ENCODE data around the gene PRSS27.
"Not testable (repeated sequence)": the region's sequence is repeated elsewhere in the genome, so short reads cannot be mapped to it uniquely, and the experiment has no call there.

The PRSS27 gene

DNA sequence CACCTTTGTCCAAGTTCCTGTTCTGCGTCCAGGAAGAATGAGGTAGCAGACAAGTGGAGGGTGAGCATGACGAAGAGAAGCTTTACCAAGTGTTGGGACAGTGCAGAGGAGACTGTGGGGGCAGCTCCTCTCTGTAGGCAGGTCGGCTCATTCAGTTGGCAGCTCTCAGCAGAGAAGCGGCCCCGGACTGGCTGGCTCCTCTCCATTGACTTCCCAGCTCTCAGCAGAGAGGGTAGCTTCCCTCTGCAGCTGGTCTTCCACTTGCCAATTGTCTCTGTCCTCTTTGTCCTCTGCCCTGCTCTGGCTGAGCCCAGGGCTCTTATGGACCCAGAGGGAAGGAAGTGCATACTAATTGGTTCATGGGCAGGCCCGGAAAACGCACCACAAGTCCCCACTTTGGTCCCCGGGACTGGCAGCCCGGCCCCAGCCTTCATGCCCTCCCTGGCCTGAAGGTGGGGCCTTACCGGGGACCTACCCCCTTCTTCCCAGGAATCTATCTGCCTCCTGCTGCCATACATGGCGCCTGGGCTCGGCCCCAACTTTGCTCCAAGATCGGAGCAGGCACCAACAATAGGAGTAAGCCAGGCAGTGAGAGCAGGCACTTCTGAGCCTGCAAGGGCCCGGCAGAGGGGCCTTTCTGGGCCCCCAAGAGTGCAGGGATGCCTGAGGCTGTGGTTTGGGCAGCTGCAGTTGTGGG is 27.6 kb downstream of the PRSS27 start:
- DNase-seq: no peak

DNA sequence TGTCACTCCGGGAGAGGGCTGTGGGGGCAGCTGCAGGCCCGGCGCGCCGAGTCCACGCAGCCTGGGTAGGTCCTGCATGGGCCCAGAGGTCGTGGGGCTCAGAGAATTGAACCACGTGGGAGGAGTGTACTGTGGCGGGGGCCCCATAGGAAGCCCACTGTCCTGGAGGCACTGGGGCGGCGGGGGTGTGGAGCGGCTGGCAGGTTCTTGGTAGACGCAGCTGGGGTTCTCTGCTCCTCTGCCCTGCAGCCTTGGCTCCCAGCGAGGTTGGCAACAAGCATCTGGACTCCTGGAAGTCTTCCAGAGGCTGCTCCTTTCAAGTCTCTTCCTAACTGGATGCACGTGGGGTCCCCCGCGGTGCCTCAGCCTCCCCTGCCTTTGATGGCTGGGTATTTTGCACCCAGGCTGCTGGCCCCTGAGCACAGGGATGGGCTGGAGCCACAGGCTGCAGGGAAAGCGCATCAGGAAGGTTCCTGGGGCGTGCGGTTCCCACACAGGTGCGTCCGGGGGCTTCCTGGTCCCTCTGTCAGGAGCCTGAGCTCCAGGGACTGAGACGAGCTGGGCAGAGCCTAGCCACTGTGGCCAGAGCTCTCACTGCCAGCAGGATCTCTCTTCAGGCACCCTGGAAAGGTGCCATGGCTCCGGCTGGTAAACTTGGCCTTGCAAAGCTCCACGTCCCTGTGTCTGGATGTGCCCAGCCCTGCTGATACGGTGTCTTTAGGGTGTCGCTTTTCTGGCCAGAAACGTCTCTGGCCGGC is 28.4 kb downstream of the PRSS27 start:
- DNase-seq: no peak

DNA sequence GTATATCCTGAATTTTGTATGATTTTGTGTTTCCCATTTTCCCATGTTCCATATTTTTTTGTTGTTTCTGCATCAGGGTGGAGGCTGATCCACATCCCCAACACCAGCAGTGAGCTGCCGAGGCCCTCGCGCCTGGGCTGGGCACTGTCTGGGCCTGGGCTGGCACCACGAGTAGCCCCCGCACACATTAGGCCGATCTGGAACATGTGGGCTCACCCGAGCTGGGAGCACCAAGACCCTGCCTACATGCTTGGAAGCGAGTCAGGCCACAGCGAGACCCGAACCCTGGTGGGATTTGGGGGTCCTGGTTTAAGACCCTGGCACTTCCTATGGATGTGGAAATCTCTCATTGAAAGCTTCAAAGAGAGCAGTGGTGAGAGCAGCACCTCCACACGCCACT is 29.2 kb downstream of the PRSS27 start:
- no peak for DNase-seq

DNA sequence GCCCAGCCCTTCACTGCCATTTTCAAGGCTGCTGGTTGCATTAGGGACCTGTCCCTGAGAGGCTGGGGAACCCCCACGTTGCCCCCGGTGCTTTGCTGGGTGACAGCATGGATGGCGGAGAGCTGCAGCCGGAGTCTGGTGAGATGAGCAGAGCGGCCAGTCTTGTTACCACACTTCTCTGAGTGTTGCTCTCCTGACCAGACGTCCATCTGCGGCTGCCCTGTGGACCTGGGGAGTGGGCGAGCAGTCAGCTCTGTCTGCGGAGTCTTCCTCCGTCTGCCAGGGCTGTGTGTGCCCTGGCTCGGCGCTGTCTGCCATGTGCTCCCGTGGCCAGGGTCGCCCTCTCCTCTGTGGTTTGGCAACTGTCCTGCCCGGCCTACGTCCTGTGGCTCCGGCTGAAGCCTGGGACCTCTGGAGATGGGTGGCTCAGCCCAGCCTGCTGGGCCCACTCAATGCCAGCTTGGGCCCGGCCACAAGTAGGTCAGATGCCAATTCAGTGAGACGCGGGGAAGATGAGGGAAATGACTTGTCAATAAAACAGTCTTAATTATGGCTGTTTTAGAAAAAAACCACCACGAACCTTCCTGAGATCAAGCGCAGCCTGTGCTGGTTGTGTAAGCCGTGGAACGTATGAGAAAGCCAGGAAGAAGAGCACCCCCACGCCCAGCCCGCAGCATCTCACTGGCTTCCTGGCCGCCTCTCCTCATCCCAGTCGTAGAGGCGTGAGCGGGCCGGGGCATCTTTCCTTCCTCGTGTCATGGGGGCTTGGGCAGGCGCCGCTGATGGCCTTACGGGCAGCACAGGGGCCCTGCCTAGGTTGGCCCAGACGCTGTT is 29.8 kb downstream of the PRSS27 start:
- DNase-seq: no peak

DNA sequence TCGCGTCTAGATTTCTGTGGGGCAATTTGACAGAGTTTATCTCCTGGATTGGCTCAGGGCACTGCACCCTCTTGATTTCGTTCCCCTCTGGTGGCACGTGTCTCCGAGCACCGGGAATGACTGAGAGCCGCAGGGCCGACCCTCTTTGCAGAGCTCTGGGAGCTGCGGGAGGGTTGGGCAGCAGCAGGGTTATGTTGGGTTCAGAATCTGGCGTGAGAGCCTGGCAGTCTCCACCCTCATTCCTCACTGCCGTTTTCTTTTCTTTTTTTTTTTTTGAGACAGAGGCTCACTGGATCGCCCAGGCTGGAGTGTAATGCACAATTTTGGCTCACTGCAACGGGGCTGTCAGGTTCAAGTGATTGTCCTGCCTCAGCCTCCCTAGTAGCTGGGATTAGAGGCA is 30.6 kb downstream of the PRSS27 start:
- DNase-seq: not testable (repeated sequence)

DNA sequence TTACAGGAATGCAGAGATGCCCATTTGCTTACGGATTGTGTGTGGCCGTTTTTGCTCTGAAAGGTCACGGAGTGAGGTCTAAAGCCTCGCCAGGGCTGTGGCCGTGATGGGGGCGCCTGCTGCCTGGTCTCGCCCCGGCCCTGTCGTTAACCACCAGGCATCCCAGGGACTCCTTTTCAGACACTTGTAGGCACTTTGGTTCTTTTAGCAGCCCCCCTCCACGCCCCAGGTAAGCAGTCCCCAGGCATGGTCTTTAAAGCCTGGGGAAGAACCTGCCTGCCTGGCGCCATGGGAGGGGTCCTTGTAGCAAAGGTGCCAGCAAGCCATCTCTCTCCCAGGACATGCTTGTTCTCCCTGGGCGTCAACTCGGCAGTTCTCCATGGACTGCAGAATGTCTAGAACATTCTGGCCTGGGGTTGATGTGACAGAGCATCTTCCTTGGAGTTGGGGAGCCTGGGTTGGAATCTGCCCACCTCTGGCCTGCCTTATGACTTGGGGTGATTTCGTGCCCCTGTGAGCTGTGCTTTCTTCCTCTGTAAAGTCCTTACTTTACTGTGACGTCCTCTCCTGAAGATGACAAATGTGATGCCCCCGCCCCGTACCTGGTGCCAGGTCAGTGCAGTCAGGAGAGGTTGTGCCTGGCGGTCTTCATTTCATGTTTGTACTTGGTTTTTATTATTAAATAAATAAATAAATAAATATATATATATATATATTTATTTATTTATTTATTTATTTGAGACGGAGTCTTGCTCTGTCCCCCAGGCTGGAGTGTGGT is 32.3 kb downstream of the PRSS27 start:
- no peak for DNase-seq

DNA sequence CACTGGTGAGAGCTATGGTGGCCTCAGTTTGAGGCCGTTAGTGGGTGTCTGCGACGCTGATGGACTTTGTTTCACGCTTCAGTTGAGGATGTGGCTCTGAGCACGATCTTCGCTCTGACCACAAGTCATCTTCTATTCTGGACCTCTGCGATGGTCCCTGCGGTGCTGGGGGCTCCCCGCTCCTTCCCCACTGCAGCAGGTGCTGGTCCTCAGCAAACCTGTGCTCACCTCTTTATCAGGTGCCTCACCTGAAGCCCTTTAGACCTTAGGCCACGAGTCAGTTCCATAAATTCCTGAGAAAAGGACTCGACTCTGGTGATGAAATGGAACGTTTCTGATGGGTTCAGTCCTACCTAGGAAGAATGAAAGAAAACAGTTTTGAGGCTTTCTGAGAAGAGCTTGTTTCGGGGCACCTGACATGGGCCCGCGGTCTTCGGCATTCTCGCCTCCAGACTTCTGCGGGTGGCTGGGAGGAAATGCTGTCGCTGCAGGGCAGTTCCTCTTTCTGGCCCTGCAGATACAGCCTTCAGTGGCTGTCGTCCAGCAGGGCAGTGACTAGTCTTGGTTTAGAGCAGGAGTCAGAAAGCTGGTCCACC is 33.0 kb downstream of the PRSS27 start:
- no peak for DNase-seq

DNA sequence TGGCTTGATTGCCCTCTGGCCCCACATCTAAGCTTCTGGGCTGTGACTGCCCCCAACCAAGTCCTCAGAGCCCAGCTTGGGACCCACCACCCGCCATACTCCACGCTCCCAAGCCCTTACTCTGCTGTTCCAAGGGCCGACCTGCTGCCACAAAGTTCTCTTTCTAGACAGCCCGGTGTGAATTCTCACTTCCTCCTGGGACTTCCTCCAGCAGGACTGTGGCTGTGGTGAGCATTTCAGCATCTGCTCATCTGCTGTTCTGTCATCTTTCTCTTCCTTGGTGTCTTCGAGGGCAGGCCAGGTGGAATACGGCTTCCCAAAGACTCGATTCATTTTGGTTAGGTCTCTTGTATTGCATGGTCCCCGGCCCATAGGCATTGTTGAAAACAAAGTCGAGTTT is 33.9 kb downstream of the PRSS27 start:
- DNase-seq: not testable (repeated sequence)

DNA sequence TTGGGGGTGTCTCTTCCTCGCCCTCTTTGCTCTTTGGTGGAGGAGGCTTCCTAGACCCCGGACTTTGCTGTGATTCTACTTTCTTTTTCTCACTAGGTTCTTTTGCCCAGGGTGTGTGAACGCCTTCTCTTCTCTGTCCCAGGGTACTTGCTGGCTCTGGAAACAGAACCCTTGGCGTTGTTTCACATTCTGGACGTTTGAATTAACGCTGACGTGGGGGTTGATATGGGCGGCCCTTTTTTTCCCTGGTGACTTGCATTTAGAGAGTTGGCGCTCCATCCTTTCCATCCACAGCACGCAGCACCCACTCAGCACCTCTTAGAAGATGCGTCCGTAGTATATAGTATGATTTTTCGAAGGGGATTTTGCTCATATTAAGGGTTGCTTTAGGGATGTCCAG is 37.0 kb downstream of the PRSS27 start:
- not testable (repeated sequence) for DNase-seq

DNA sequence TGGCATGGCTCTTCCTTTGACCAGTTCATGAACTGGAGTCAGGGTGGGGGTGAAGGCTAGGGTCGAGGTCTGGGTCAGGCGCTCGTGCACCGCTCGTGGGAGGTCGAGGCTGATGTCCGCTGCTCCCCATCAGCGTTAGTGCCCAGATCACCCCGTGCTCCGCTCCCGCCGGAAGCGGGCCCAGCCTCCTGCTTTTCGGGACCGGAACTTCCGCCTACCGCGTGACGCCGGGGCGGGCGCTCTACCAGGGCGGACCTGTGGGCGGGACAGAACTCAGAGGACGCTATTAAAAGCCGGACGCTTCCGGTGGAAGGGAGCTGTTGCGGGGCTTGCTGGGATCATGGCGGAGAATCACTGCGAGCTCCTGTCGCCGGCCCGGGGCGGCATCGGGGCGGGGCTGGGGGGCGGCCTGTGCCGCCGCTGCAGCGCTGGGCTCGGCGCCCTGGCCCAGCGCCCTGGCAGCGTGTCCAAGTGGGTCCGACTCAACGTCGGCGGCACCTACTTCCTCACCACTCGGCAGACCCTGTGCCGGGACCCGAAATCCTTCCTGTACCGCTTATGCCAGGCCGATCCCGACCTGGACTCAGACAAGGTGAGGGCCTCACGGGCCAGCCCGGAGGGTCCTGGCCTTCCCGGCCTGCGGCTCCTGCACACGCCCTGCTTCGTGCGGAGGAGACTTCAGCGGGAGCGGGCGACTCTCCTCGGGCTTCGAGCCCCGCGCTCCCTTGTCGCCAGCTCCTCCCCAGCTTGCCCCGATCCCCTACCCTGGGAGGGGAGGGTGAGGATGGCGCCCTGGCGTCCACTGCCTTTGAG is 37.6 kb downstream of the PRSS27 start, which contains the start of gene KCTD5:
Gene KCTD5, plus strand, starts transcription at position 315 of the 813 bp plus-strand sequence. Its CDS starts 26 bp downstream, at position 341.
- DNase-seq: peak; percentile 88 to 94 (median 92)

DNA sequence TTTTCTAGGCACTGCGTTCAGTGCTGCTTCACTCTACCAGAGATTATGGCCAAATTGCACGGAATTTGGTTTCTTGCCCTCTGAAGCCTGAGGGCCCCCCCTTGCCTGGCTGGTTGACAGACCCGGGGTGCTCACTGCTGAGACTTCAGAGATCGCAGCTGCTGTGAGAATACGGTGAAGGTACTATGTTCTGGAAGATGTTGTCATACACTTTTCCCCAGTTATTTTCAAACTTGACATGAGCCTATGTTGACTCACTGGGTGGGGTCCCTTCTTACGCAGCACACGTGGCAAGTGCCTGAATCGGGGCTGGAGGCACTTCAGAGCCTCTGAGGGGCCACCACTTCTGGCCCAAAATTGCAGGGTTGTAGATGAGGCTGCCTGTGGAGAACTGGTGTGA is 39.7 kb downstream of the PRSS27 start:
- not testable (repeated sequence) for DNase-seq

DNA sequence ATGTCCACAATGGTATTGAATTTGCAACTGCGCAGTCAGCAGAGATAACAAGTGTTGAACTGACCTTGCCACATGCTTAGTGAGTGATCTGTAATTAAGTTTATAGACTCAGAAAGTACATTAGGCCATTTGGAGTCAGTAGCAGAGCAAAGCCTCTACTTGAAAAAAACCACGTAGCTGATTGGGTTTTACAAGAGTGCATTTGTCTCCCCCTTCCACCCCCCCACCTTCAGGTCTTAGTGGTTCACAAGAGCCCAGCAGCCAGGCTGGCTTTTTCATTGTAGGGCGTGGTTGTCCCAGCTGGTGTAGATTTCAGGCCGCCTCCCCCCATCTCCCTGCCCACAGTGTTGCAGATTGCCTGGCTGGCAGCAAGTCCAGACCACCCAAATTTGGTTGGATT is 40.1 kb downstream of the PRSS27 start:
- not testable (repeated sequence) for DNase-seq

DNA sequence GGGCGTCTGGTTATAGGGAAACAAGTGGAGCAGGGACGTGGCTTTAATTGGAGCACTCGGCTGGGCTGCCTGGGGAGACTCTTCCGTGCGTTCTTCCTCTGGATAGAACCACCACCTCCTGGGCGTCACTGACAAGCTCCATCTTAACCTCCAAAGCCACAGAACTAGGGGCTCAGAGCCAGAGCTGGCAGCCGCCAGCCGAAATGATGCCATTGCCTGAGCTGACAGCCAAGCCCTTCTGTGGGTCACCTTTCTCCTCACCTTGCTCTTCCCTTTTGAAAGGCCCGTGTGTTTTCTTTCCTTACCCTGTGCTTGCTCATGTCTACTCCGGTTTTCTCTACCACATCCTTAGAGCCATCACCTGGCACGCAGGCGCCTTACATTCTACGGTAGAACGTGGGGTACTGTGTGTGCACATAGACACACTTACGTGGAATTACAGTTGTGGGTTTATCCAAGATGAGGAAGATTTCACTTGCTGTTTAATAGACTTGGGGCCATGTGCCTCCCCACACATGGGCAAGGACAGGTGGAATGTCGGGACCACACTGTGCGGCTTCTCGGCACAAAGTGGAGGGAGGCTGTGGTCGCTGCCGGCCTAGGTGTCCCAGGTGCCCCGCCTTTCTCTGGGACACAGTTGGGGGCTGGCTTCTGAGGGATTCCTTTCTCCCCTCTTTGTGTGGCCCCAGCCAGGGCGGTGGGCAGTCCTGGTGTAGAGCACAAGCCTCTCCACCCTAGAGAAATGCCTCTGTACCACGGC is 41.6 kb downstream of the PRSS27 start:
- not testable (repeated sequence) for DNase-seq

DNA sequence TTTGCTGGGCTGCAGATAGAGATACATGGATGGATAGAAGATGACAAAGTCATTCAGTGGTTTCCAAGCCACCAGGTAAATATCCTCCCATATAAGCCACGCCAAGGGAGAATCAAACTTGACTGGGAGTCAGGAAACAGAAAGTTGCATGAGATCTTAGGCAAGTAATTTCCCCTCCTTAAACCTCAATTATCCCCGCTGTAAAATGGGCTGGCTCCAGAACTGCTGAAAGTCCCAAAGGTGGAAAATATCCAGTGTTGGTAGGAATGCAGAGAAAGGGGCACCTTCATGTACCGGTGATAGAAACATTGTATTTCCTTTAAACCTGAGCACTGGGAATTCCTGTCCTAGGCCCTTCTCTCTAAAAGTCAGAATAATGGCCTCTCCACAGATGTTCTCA is 43.1 kb downstream of the PRSS27 start:
- DNase-seq: not testable (repeated sequence)

DNA sequence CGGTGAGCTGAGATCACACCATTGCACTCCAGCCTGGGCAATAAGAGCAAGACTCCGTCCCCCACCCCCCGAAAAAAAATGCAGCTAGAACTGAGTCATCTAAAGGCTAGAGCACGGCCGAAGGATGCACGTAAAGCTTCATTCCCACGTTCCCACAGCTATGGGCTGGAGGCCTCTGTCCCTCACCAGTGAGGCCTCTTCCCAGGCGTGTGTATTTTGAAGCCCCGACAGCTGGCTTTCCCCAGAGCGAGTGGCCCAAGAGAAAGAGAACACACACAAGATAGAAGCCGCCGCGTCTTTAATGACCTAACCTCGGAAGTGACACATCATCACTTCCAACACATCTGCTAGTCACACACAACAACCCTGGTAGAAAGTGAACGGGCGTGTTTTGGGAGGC is 44.3 kb downstream of the PRSS27 start:
- DNase-seq: no peak

DNA sequence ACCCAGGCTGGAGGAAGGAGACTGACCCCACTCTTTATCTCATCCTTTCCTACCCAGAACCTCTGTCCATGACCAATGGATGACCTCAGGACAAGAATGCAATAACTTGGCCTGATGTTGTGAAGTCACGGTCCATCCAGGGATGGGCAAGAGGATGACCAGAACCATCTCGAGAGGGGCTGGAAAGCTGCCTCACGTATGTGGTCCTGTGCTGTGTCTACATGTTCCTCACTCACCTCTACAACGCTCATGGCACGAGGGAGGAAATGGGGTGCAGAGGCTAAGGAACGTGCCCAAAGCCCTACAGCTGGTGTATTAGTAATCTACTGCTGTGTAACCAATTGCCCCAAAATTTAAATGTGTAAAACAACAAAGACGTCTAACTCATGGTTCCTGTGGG is 45.0 kb downstream of the PRSS27 start:
- DNase-seq: no peak

DNA sequence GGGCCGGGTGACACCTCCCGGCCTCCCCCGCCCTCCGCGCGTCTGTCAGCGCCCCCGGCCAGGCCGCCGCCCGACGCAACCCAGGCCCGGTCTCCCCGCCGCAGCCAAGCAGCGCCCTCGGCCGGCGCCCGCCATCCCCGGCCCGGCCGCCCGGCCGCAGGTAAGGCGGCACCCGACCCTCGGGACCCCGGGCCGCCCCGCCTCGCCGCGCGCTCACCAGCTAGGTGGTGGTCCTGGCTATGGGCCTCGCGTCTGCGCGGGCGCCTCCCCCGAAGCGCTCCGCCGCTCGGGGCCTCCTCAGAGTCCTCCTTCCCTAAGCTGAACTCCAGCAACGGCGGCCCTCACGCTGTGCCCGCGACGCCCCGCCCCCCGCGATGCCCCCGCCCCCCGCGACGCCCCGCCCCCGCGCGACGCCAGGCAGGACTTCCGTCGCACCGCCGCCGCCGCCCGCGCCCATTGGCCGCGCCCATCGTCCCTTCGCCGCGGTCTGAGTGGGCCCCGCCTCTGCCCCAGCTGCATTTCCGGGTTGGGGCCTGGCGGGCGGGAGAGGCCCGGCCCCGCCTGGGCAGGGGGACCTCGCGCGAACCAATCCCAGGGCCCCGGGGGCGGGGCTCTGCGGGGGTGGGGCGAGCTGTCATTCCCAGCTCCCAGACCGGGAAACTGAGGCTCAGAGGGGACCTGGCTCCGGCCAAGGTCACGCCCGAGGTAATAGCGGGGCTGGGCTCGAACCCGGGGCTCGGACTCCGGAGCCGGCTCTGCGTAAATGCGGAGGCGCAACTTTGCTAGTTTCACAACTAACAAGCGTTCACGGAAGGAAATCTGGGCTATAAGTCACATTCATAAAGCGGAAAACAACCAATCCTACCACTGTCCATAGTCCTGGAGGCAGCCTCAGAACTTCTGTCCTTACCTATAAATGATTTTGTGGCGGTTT is 46.7 kb downstream of the PRSS27 start:
- DNase-seq: peak; percentile 89 to 96 (median 93)

DNA sequence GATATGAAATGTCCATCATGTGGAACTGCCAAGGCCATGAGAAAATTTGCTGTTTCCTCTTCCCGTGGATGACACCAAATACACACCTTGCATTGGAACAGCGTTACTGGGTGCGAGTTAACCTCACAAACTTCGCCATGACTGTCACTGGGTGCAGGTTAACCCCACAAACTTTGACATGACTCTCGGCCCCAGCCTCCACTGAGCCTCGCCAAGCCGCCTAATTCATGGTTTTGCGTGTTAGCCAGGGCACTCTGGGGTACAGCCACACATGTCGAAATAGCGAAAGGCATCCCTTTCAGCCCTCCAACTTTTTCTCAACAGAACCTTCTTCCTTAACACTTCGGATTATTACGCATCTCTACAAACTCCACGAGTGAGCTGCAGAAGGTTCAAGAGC is 48.3 kb downstream of the PRSS27 start:
- no peak for DNase-seq

DNA sequence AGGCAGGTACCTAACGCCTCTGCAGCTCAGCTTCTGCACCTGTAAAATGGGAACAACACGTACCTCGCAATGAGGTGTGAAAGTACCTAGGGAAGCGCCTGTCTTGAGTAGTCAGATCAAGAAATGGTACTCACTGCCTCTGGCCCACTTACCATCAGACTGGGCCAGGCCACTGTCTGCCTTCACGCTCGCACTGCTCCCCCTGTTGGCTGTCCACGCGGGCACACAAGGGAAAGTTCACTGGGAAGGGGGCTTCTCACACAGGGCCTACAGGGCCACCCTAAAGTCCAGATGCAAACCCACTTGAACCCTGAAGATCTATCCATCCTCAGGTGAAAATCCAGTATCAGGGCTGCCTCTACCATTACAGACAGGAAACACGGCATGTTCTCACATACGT is 48.8 kb downstream of the PRSS27 start:
- not testable (repeated sequence) for DNase-seq
